Kidney (tissue), 14 donors: ENCODE data around the gene JARID2. TPM values are rescaled to one million over a fixed set of nuclear protein-coding genes. Genes with fewer than 3 reads are reported as not detected.

Experiments used
- DNase-seq, 5 donors: peaks; one replicate each; pipeline ENCODE4 v3.0.0-alpha.2; 2013 to 2020
- FAIRE-seq: peaks from 2 replicates; lab custom pipeline; 2012; peaks lifted over from hg19 to GRCh38; lab: Jason Lieb, UNC
- H3K27ac ChIP-seq, 2 donors: one replicate each; pipeline ENCODE4 v1.7.0; 2013; ENCODE audit warnings: low read depth in 2 of 2, low read length in 2 of 2, inconsistent platforms in 1 of 2
- H3K27me3 ChIP-seq: one replicate; pipeline ENCODE4 v1.7.1; 2013; ENCODE audit warnings: low read length, inconsistent platforms; ENCODE audit not compliant: control insufficient read depth, insufficient read depth
- H3K36me3 ChIP-seq, 3 donors: one replicate each; pipeline versions ENCODE4 v1.7.0 to v1.7.1; 2013; ENCODE audit warnings: low read length in 3 of 3, control low read depth in 1 of 3, inconsistent platforms in 1 of 3; ENCODE audit not compliant: insufficient read depth in 3 of 3, control insufficient read depth in 2 of 3
- H3K4me1 ChIP-seq, 3 donors: one replicate each; pipeline versions ENCODE4 v1.7.0 to v1.7.1; 2013; ENCODE audit warnings: low read length in 3 of 3, inconsistent platforms in 1 of 3, low read depth in 1 of 3; ENCODE audit not compliant: control insufficient read depth in 2 of 3, insufficient read depth in 2 of 3
- H3K4me3 ChIP-seq, 3 donors: one replicate each; pipeline versions ENCODE4 v1.7.0 to v1.8.1; 2013; ENCODE audit warnings: low read length in 3 of 3, control low read depth in 1 of 3, inconsistent platforms in 1 of 3
- H3K9ac ChIP-seq, 3 donors: one replicate each; pipeline versions ENCODE4 v1.7.0 to v1.7.1; 2013; ENCODE audit warnings: low read length in 3 of 3, control low read depth in 1 of 3, inconsistent platforms in 1 of 3
- H3K9me3 ChIP-seq, 3 donors: one replicate each; pipeline versions ENCODE4 v1.7.0 to v1.7.1; 2013; ENCODE audit warnings: low read length in 3 of 3, control low read depth in 1 of 3, inconsistent platforms in 1 of 3; ENCODE audit not compliant: control insufficient read depth in 2 of 3, insufficient read depth in 1 of 3
- CTCF ChIP-seq: IDR thresholded peaks from 3 replicates; pipeline ENCODE4 v1.5.1; 2012; ENCODE audit warnings: mild to moderate bottlenecking, moderate library complexity, borderline replicate concordance; ENCODE audit not compliant: insufficient read depth; ENCODE audit errors: extremely low read depth
- intact Hi-C: fragments of 100-400 bp; cut with DNase I; formaldehyde crosslinking; loops from one replicate; pipeline ENCODE4 v1.11.1; 2022
- polyA plus RNA-seq: library from polyadenylated mRNA; stranded (reverse); fragments of 350-450 nt; fragmentation: Illumina TruSeq; extraction: RNeasy Lipid Tissue Mini Kit (QIAGEN cat#74804); gene quantifications from one replicate; pipeline ENCODE4 v1.2.3, GENCODE V29; 2014; ENCODE audit warnings: low read depth, low replicate concordance; ENCODE audit not compliant: insufficient read depth
- total RNA-seq: library from RNA; stranded (reverse); fragmentation: NEBNext Ultra II Directional; extraction: Animal tissue kit (Norgen Biotek cat#: 25700); gene quantifications from one replicate; pipeline ENCODE4 v1.2.1, GENCODE V29; 2021
- donor health status: control.
- donor health status: control.
- donor health status: control.
- donor health status: control.
- donor health status: control.
- donor health status: DM: yes; HTN: yes; CAD: no.
- donor health status: Normal renal cell carcinoma (clear cell type).

JARID2 gene
- total and polyA plus RNA-seq, 2 donors from 2014 or later, result 1.8 to 12.3 TPM

GRCh38 chr6:15491986-15492269, 246.1 kb downstream of the JARID2 start:
- Histone ChIP-seq H3K4me1 (peaks cover 0 to 5% (median 0%) of the 10 kb centered on the region in 3 donors), H3K36me3 (peaks cover 2 to 14% (median 13%) of the 10 kb centered on the region in 3 donors), H3K27me3 (no peaks in the 10 kb centered on the region), H3K4me3 (no peak overlapping the region), H3K9me3 (no peaks in the 10 kb centered on the region), H3K9ac (no peak overlapping the region), H3K27ac (no peak overlapping the region)
- intact Hi-C loops, result no loop called here
- TF ChIP-seq CTCF, result no peak
- DNase-seq (no peak), FAIRE-seq (no peak)

GRCh38 chr6:15493437-15494168, 247.7 kb downstream of the JARID2 start:
- no peak overlapping the region for H3K4me3 ChIP-seq
- peaks cover 0 to 5% (median 0%) of the 10 kb centered on the region in 3 donors for H3K4me1 ChIP-seq
- peaks cover 3 to 10% (median 8%) of the 10 kb centered on the region in 3 donors for H3K36me3 ChIP-seq
- DNase-seq, result no peak
- FAIRE-seq, result no peak
- H3K9me3 ChIP-seq, result no peaks in the 10 kb centered on the region
- intact Hi-C loops, result no loop called here
- H3K27ac ChIP-seq, result no peak overlapping the region
- no peak for TF ChIP-seq CTCF
- no peak overlapping the region for H3K9ac ChIP-seq
- H3K27me3 ChIP-seq, result no peaks in the 10 kb centered on the region

- Histone ChIP-seq H3K4me3 (no peak overlapping the region), H3K4me1 (peaks cover 0 to 5% (median 0%) of the 10 kb centered on the region in 3 donors), H3K36me3 (peaks cover 3 to 10% (median 3%) of the 10 kb centered on the region in 3 donors), H3K9ac (no peak overlapping the region), H3K27ac (no peak overlapping the region), H3K9me3 (no peaks in the 10 kb centered on the region), H3K27me3 (no peaks in the 10 kb centered on the region)
- intact Hi-C loops, result no loop called here
- no peak for TF ChIP-seq CTCF
- FAIRE-seq (no peak), DNase-seq (no peak)
Observed at GRCh38 chr6:15495375-15495901, 249.6 kb downstream of the JARID2 start.
